Measurements from ENCODE around the gene OR2T29.
"Not testable (repeated sequence)": the region's sequence is repeated elsewhere in the genome, so short reads cannot be mapped to it uniquely, and the experiment has no call there.

The OR2T29 gene, protein sequence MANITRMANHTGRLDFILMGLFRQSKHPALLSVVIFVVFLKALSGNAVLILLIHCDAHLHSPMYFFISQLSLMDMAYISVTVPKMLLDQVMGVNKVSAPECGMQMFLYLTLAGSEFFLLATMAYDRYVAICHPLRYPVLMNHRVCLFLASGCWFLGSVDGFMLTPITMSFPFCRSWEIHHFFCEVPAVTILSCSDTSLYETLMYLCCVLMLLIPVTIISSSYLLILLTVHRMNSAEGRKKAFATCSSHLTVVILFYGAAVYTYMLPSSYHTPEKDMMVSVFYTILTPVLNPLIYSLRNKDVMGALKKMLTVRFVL

GRCh38 chr1:248562672-248563071 is at the start of gene OR2T29:
TSS of gene OR2T29 (minus strand) at chr1:248562772. CDS start at chr1:248559491, 3,281 bp downstream.
- not testable (repeated sequence) for DNase-seq (ENCODE audit: low read depth)

- DNase-seq (ENCODE audit: low read depth) = no peak
Measured at GRCh38 chr1:248611883-248612414, 49.4 kb upstream of the OR2T29 start.

GRCh38 chr1:248610301-248610700 is 47.7 kb upstream of the OR2T29 start:
- no peak for DNase-seq (ENCODE audit: low read depth)

- no peak for DNase-seq (ENCODE audit: low read depth)
Measured at GRCh38 chr1:248599396-248599795, 36.8 kb upstream of the OR2T29 start.

- no peak for DNase-seq (ENCODE audit: low read depth)
Measured at GRCh38 chr1:248597589-248597988, 35.0 kb upstream of the OR2T29 start, which contains the start of gene OR2T10. TSS of gene OR2T10 (minus strand) at chr1:248597700. CDS start at chr1:248593768, 3,932 bp downstream.

- DNase-seq (ENCODE audit: low read depth) = no peak
Measured at GRCh38 chr1:248596615-248597014, 34.0 kb upstream of the OR2T29 start.

GRCh38 chr1:248593226-248593625 is 30.7 kb upstream of the OR2T29 start:
- DNase-seq (ENCODE audit: low read depth) = no peak

DNA sequence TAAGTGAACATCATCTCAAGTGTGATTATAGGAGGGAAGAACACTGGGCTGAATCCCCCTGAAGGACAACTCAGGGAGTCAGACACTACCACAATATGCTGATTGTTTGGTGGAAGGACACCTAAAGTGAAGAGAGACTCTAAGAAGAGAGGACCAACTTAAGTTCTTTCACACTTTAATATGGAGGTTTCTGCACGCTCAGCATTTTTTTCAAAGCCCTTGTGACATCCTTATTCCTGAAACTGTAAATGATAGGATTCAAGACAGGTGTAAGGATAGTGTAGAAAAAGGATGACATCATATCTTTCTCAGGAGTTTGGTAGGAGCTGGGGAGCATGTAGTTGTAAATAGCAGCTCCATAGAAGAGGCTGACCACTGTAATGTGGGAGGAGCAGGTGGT is 30.1 kb upstream of the OR2T29 start:
- no peak for DNase-seq (ENCODE audit: low read depth)

DNA sequence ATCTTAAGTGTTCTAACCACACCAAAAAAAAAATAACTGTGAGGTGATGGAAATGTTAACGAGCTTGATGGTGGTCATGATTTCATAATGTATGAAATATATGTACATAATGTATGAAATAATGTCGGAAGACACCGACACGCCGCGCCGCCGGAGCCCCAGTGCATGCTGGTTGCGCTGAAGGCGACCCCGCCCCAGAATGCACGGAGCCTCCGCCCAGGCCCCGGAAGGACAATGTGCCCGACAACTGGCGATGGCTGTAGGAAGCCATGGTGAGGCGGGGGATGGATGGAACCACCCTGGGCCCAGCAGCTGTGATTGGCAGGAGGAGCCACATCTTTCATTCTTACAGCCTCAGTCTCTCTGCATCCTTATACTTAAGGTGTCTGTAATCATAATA is 27.5 kb upstream of the OR2T29 start:
- no peak for DNase-seq (ENCODE audit: low read depth)

DNA sequence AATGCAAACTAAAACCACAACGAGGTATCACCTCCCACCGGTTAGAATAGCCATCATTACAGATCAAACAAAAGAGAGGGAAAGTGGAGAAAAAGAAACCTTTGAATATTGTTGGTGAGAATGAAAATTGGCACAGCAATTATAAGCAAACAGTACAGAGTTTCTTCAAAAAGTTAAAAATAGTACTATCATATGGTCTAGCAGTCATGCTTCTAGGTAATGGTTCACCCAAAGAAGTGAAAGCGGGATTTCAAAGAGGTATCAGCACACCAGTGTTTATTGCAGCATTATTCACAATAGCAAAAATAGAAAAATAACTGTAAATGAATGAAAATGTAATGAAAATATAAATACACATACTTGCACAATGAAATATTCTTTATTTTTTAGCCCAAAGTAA is 26.8 kb upstream of the OR2T29 start:
- DNase-seq (ENCODE audit: low read depth) = no peak

DNA sequence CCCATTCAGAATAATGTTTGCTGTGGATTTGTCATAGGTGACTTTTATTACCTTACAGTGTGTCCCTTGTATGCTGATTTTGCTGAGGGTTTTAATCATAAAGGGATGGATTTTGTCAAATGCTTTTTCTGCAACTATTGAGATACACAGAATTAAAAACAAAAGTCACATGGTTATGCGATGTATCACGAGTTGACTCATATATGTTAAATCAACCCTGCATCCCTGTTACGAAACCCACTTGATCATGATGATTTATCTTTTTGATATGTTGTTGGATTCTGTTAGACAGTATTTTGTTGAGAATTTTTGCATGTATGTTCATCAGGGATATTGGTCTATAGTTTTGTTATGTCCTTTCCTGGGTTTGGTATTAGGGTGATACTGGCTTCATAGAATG is 22.7 kb upstream of the OR2T29 start:
- no peak for DNase-seq (ENCODE audit: low read depth)

DNA sequence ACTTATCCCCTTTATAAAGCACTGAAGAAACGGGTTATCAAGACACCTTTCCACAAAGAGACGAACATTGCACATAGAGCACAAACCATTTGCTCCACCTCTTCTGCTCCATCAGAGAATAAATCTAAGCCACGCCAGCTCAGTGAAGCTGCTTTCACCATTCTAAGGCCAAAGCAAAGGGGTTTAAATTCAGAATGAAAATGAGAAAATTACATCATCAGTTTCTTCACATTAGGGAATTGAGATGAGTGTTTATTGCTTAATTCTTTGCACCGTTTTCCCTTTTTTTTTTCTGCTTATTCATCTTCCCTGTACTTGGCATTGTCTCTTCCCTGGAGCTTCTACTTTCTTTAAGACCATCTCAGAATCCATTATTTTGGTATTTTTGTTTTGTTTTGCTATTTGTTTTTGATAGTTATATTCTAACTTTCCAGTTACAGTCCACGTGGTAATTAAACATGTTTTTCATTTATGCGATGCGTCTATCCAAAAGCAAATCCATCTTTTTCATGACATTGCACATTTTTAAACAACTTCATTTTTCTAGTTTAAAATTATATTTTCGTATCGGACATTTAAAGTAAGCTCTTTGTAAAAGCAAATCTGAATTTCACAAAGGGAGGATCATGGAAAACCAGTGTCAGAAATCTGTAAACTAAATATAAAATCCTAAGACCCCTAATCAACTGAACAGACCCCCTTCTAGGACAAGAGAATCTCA is 13.8 kb upstream of the OR2T29 start:
- no peak for DNase-seq (ENCODE audit: low read depth)

GRCh38 chr1:248574657-248575056 is 12.1 kb upstream of the OR2T29 start, which contains the start of gene OR2T34:
TSS of gene OR2T34 (minus strand) at chr1:248574757. CDS start at chr1:248574757, 0 bp downstream.
- not testable (repeated sequence) for DNase-seq (ENCODE audit: low read depth)

- DNase-seq (ENCODE audit: low read depth) = not testable (repeated sequence)
Measured at GRCh38 chr1:248573856-248574255, 11.3 kb upstream of the OR2T29 start.

- not testable (repeated sequence) for DNase-seq (ENCODE audit: low read depth)
Measured at GRCh38 chr1:248572049-248572448, 9.5 kb upstream of the OR2T29 start.

GRCh38 chr1:248570811-248571210 is 8.2 kb upstream of the OR2T29 start:
- not testable (repeated sequence) for DNase-seq (ENCODE audit: low read depth)

DNA sequence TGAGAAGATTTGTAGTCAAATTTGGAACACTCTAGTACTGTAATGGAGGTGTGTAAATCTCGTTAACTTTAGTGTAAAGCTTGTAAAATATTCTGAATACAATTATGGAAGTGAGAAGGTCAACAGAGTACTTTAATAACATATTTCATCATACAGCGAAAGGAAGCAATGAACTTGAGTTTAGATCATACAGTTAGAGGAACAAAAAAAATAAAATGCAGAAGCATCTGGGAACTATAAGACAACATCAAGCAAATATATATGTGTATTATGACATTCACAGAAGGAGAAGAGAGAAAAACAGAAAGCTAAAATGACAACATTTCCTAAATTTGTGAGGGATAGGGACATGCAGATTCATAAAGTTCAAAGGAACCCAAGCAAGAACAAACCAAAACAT is 6.5 kb upstream of the OR2T29 start:
- not testable (repeated sequence) for DNase-seq (ENCODE audit: low read depth)

DNA sequence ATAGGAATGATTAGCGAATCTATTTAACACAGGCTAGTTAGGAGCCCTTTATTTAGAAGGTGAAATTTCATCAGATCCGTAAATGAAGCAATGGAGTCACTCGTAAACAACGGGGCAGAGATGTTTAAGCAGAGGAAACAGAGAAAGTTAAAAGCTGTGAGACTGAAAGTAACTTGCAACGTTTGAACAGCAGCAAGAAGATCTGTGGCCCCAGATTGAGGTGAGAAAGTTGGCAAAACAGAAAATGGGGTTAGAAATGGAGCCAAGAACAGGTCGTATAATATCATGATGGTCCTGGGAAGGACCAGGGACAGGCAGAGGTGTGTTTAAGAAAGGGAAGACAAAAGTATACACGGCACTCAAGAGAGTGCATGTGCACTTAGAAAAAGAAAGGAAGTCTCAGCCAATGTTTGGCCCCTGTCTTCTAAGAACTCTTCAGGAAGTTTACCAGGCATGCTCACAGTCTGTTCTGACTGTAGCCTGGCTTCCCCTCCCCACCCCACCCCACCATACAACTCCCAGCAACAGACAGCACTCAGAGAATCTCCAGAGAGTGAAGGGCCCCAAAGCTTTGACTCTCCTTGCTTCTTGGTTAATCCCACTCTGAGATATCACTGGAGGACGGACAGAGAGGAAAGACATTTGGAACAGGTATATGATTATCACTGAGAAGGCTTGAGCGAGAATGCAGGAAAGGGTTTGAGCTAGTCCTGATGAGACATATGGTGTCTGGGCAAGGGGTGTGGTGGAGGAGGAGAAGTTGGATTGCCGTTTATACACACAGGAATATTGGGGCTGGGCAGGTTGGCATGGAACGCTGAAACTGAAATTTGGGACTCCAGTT is 3.2 kb upstream of the OR2T29 start:
- not testable (repeated sequence) for DNase-seq (ENCODE audit: low read depth)

GRCh38 chr1:248551027-248551426 is 11.5 kb downstream of the OR2T29 start:
- not testable (repeated sequence) for DNase-seq (ENCODE audit: low read depth)

GRCh38 chr1:248547383-248547782 is 15.2 kb downstream of the OR2T29 start:
- DNase-seq (ENCODE audit: low read depth) = not testable (repeated sequence)

GRCh38 chr1:248537449-248537848 is 25.1 kb downstream of the OR2T29 start:
- not testable (repeated sequence) for DNase-seq (ENCODE audit: low read depth)

- DNase-seq (ENCODE audit: low read depth) = no peak
Measured at GRCh38 chr1:248521856-248522255, 40.7 kb downstream of the OR2T29 start.

Data from stimulated activated CD8-positive, alpha-beta memory T cell treated with anti-CD3 and anti-CD28 coated beads, Interleukin-15, amount 100 ng/mL, for 1 hour (primary cell).